Prostate gland (tissue), 2 donors: ENCODE data around the gene INHA. TPM values are rescaled to one million over a fixed set of nuclear protein-coding genes. Genes with fewer than 3 reads are reported as not detected.

ENCODE experiments used
- DNase-seq: peaks from one replicate; pipeline ENCODE4 v3.0.0-alpha.2; 2019; ENCODE audit warnings: low spot score
- H3K27ac ChIP-seq, 2 donors: fragments of 200-600 bp; sonication (generic); 2 replicates each; pipeline ENCODE4 v1.5.1; 2017 to 2019
- H3K27me3 ChIP-seq: fragments of 200-600 bp; sonication (generic); replicated peaks from 2 replicates; pipeline ENCODE4 v1.5.1; 2019; ENCODE audit not compliant: insufficient read depth
- H3K36me3 ChIP-seq, 2 donors: fragments of 200-600 bp; sonication (generic); 1 replicate in 1 of 2; 2 replicates in 1 of 2; pipeline versions ENCODE4 v1.5.1 to v1.8.1; 2017 to 2019
- H3K4me1 ChIP-seq: fragments of 200-600 bp; sonication (generic); replicated peaks from 2 replicates; pipeline ENCODE4 v1.5.1; 2019
- H3K4me3 ChIP-seq, 2 donors: fragments of 200-600 bp; sonication (generic); 2 replicates each; pipeline ENCODE4 v1.5.1; 2017 to 2019
- H3K9me3 ChIP-seq: fragments of 200-600 bp; sonication (generic); 2 replicates; pipeline ENCODE4 v1.5.1; 2017
- POLR2A ChIP-seq: fragments of 450-650 bp; IDR thresholded peaks from one replicate; pipeline ENCODE4 v1.6.1; 2016; ENCODE audit warnings: antibody characterized with exemption, mild to moderate bottlenecking
- POLR2AphosphoS5 ChIP-seq: sonication (generic); formaldehyde crosslinking; IDR thresholded peaks from one replicate; pipeline ENCODE4 v1.6.1; 2017; ENCODE audit warnings: antibody characterized with exemption
- WGBS: methylation state at CpG from one replicate; pipeline ENCODE4 v1.1.5; 2018; 5-methylcytosine and 5-hydroxymethylcytosine counted together
- intact Hi-C: fragments of 100-400 bp; cut with DNase I; formaldehyde crosslinking; loops from one replicate; pipeline ENCODE4 v1.14.2; 2022
- total RNA-seq, 2 donors: library from RNA; depleted of rRNA; stranded (reverse); fragments of >200 nt; gene quantifications; one replicate each; pipeline ENCODE4 v1.1.0, GENCODE V29; 2016
- TF ChIP-seq, protein P1 (sequence below), 4 experiments: fragments of 200-600 bp in 2 of 4; fragments of 450-650 bp in 2 of 4; sonication (generic) in 2 of 4; IDR thresholded peaks; 1 replicate in 3 of 4; 2 replicates in 1 of 4; pipeline ENCODE4 v1.5.1; 2016 to 2019; ENCODE audit warnings: antibody characterized with exemption in 4 of 4, mild to moderate bottlenecking in 2 of 4, moderate library complexity in 2 of 4

INHA gene
- total RNA-seq, 2 donors from 2014 or later: 0.96 to 391 TPM

DNA sequence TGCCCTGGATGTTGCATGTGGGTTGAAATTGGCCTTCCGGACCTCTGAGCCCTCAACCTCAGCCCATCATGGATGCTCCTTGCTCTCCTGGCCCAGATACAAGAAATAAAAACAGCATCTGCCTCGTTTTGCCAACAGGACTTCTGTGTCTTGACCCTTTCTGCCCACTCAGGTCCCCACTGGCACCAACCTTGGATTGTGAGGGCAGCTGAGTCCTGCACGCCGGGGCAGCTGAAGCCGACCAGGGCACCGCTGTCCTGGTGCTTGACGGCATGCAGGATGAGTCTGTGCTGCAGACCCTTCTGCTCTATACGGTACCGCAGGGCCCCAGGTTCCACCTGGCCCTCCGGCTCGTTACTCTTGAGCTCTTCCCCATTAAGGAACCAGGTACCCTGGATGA, 5.5 kb upstream of the INHA start:
- DNase-seq: no peak
- intact Hi-C loops: no loop called here
- TF ChIP-seq, protein P1, sequence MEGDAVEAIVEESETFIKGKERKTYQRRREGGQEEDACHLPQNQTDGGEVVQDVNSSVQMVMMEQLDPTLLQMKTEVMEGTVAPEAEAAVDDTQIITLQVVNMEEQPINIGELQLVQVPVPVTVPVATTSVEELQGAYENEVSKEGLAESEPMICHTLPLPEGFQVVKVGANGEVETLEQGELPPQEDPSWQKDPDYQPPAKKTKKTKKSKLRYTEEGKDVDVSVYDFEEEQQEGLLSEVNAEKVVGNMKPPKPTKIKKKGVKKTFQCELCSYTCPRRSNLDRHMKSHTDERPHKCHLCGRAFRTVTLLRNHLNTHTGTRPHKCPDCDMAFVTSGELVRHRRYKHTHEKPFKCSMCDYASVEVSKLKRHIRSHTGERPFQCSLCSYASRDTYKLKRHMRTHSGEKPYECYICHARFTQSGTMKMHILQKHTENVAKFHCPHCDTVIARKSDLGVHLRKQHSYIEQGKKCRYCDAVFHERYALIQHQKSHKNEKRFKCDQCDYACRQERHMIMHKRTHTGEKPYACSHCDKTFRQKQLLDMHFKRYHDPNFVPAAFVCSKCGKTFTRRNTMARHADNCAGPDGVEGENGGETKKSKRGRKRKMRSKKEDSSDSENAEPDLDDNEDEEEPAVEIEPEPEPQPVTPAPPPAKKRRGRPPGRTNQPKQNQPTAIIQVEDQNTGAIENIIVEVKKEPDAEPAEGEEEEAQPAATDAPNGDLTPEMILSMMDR (IDR thresholded peaks at IDR 0.05): no peak
- TF ChIP-seq POLR2A: no peak
- no peak for TF ChIP-seq POLR2AphosphoS5
- Histone ChIP-seq H3K27me3 (no peaks in the 10 kb centered on the region), H3K9me3 (no peaks in the 10 kb centered on the region), H3K36me3 (peaks cover 0 to 3% of the 10 kb centered on the region in 2 donors), H3K4me3 (no peak overlapping the region), H3K4me1 (no peaks in the 10 kb centered on the region), H3K27ac (no peak overlapping the region)
- 89% methylated on average over 6 of the region's 11 CpGs for WGBS

DNA sequence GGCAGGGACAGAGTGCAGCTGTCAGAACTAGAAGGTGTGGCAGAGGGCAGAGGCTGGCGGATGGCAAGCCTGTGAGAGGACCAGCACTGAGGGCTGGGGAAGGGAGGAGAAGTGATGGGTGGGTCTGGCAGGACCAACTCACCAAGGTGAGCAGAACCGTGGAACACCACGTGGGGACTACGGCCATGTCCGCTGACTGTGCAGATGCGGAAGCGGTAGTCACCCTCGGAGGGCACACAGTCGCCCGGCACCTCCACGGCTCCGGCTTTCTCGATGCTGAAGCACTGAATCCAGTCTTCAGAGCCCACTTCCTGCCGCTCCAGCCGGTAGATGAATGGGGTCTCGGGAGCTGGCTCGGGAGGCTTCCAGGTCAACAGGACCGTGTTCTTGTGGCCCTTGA, 5.0 kb upstream of the INHA start:
- Histone ChIP-seq H3K27me3 (no peaks in the 10 kb centered on the region), H3K4me1 (no peaks in the 10 kb centered on the region), H3K4me3 (no peak overlapping the region), H3K9me3 (no peaks in the 10 kb centered on the region), H3K27ac (no peak overlapping the region), H3K36me3 (peaks cover 0 to under 1% of the 10 kb centered on the region in 2 donors)
- TF ChIP-seq POLR2A (no peak), POLR2AphosphoS5 (no peak)
- TF ChIP-seq, protein P1 (IDR thresholded peaks at IDR 0.05): no peak
- DNase-seq: no peak
- WGBS: 94% methylated on average over 18 of the region's 18 CpGs
- intact Hi-C loops: no loop called here

DNA sequence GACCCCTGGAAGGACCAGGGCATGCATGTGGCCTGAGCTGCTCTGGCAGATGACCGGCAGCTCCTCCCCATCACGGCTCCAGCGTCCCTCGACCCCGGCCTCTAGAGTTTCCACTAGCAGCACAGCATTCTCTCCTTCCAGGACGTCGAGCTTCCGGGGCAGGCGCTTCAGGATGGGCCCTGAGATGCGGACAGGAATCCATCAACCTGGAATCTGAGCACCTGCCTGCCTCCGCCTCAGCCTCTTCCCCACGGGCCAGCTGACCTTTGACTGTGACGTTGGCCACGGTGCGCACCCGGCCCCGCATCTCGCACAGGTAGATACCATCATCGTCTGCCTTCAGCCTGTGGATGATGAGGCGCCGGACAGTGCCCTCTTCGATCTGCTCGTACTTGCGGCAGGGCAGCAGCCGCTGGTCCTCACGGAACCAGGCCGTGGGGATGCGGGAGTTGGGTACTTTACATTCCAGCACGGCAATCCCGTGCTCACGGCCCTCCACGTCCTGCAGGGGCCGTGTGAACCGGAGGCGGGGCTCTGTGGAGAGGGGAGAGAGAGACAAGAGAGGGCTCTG, 4.2 kb upstream of the INHA start:
- intact Hi-C loops: no loop called here
- no peaks in the 10 kb centered on the region for H3K36me3 ChIP-seq
- 84% methylated on average over 35 of the region's 35 CpGs for WGBS
- no peaks in the 10 kb centered on the region for H3K4me1 ChIP-seq
- H3K4me3 ChIP-seq: no peak overlapping the region
- TF ChIP-seq POLR2A (no peak), POLR2AphosphoS5 (no peak)
- TF ChIP-seq, protein P1 (IDR thresholded peaks at IDR 0.05): no peak
- H3K27ac ChIP-seq: no peak overlapping the region
- no peaks in the 10 kb centered on the region for H3K27me3 ChIP-seq
- no peaks in the 10 kb centered on the region for H3K9me3 ChIP-seq
- no peak for DNase-seq

DNA sequence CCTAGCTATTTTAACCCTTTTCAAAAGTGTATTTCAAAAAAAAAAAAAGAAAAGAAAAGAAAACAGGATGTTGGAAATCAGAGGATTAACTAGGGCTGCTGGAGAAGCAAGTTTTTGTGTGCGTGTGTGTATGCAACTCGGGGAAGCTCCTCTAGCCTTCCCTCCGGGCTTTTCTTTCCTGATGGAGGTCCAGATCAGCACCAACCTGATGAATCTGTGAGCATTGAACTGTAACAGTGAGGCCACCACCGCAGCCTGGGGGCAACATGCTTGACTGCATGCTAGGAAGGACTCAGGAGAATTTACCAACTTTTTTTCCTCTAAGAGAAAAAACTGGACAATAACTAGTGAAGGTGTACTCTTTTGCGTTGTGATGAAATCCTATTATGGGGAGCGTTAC, 3.1 kb upstream of the INHA start:
- intact Hi-C loops: no loop called here
- no peaks in the 10 kb centered on the region for H3K4me1 ChIP-seq
- H3K27ac ChIP-seq: no peak overlapping the region
- no peak for DNase-seq
- no peaks in the 10 kb centered on the region for H3K27me3 ChIP-seq
- TF ChIP-seq, protein P1 (IDR thresholded peaks at IDR 0.05): no peak
- TF ChIP-seq POLR2A: no peak
- WGBS: 81% methylated on average over 6 of the region's 6 CpGs
- no peak overlapping the region for H3K4me3 ChIP-seq
- no peaks in the 10 kb centered on the region for H3K9me3 ChIP-seq
- H3K36me3 ChIP-seq: no peaks in the 10 kb centered on the region

DNA sequence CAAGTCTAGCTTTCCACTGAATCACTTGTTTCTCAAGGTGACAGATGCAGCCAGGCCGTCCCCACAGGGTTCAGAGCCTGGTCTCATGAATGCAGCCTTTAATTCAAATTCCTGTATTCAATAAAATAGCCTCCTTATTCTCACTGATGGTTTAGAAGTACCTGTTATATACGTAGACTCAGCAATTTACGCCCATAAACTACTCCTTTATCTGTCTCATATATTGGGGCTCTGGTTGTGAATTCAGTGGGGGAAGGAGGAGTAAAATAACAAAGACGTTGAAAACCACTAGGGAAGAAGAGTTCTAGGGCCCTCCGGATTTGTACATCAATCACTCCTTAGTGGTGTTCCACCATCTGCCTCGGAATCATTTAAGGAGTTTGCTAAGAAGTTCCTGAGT, 2.5 kb upstream of the INHA start:
- H3K27me3 ChIP-seq: no peaks in the 10 kb centered on the region
- no peak overlapping the region for H3K27ac ChIP-seq
- no peaks in the 10 kb centered on the region for H3K36me3 ChIP-seq
- DNase-seq: no peak
- H3K4me1 ChIP-seq: no peaks in the 10 kb centered on the region
- TF ChIP-seq, protein P1 (IDR thresholded peaks at IDR 0.05): no peak
- TF ChIP-seq POLR2A (no peak), POLR2AphosphoS5 (no peak)
- H3K4me3 ChIP-seq: no peak overlapping the region
- H3K9me3 ChIP-seq: no peaks in the 10 kb centered on the region
- 79% methylated on average over 6 of the region's 6 CpGs for WGBS
- intact Hi-C loops: no loop called here
